HCT116 (cell line): Measurements from ENCODE around the gene TIMM21. TPM values are rescaled to one million over a fixed set of nuclear protein-coding genes. Genes with fewer than 3 reads are reported as not detected.

Experiments
- ATAC-seq: fragments of 200-7000 bp; cut with Tn5 transposase; 2 replicates; pipeline ENCODE4 v1.9.1; 2020; ENCODE audit warnings: mild to moderate bottlenecking, moderate library complexity
- BruUV-seq: library from RNA; stranded (reverse); fragments of 400-500 nt; replicated peaks from 2 replicates; lab custom pipeline; 2021; lab: Mats Ljungman, UMichigan
- CTCF ChIA-PET: fragments of 300-600 bp; sonication (Branson Sonifier 250); formaldehyde crosslinking; loops from one replicate; lab custom pipeline; 2021; ENCODE audit warnings: antibody characterized with exemption; lab: Charles Lee
- POLR2A ChIA-PET: fragments of 300-600, 350-600 bp; sonication (Branson Sonifier 250); formaldehyde crosslinking; loops from one replicate; lab custom pipeline; 2021; ENCODE audit warnings: antibody characterized with exemption; lab: Charles Lee
- RAD21 ChIA-PET, 2 experiments: fragments of 300-600 bp; sonication (Branson Sonifier 250); formaldehyde crosslinking; loops; one replicate each; lab custom pipeline; 2023; ENCODE audit warnings: low total read pairs in 2 of 2; ENCODE audit not compliant: uncharacterized antibody in 2 of 2, unreplicated experiment in 2 of 2, low non-redundant PET in 1 of 2; lab: Charles Lee
- DNase-seq: peaks from one replicate; pipeline ENCODE4 v3.0.0-alpha.2; 2010; ENCODE audit warnings: low read depth, low spot score
- H2AFZ ChIP-seq: fragments of 200-600 bp; shearing (Covaris generic), sonication (generic); 2 replicates; pipeline ENCODE4 v1.6.1; 2017; ENCODE audit warnings: low read depth, mixed run types, mixed read lengths, antibody characterized with exemption, low read length; ENCODE audit not compliant: poor library complexity, severe bottlenecking
- H3K27ac ChIP-seq: 2 replicates; pipeline ENCODE4 v1.5.1; 2012; ENCODE audit warnings: low read depth, low read length
- H3K27me3 ChIP-seq: fragments of 200-600 bp; sonication (generic); 2 replicates; pipeline ENCODE4 v1.6.1; 2016; ENCODE audit warnings: mixed run types, low read length, mixed read lengths; ENCODE audit not compliant: insufficient read depth
- H3K36me3 ChIP-seq, 2 experiments: fragments of 200-500 bp in 1 of 2; fragments of 200-600 bp in 1 of 2; sonication (Bioruptor generic) in 1 of 2; sonication (generic) in 1 of 2; 2 replicates each; pipeline versions ENCODE4 v1.5.1 to v1.6.1; 2014 to 2016; ENCODE audit warnings: low read length in 2 of 2, inconsistent platforms in 1 of 2, mixed read lengths in 1 of 2, mixed run types in 1 of 2; ENCODE audit not compliant: insufficient read depth in 2 of 2, control insufficient read depth in 1 of 2
- H3K4me1 ChIP-seq, 2 experiments: fragments of 200-600 bp in 1 of 2; sonication (generic) in 1 of 2; 2 replicates each; pipeline versions ENCODE4 v1.5.1 to v1.6.1; 2012 to 2017; ENCODE audit warnings: low read length in 2 of 2, inconsistent platforms in 1 of 2, mild to moderate bottlenecking in 1 of 2, mixed read lengths in 1 of 2, mixed run types in 1 of 2, moderate library complexity in 1 of 2; ENCODE audit not compliant: insufficient read depth in 2 of 2, control insufficient read depth in 1 of 2
- H3K4me2 ChIP-seq: fragments of 200-600 bp; sonication (generic); 2 replicates; pipeline ENCODE4 v1.6.1; 2017; ENCODE audit warnings: mixed run types, low read length, mixed read lengths
- H3K4me3 ChIP-seq, 2 experiments: fragments of 200-600 bp in 1 of 2; sonication (generic) in 1 of 2; replicated peaks in 1 of 2; 2 replicates each; pipeline ENCODE4 v1.5.1; 2011 to 2016; ENCODE audit warnings: low read length in 2 of 2, control low read depth in 1 of 2, low read depth in 1 of 2, mild to moderate bottlenecking in 1 of 2, mixed read lengths in 1 of 2, mixed run types in 1 of 2
- H3K79me2 ChIP-seq: fragments of 200-600 bp; sonication (generic); 2 replicates; pipeline ENCODE4 v1.6.1; 2017; ENCODE audit warnings: mild to moderate bottlenecking, mixed run types, low read length, moderate library complexity, mixed read lengths; ENCODE audit not compliant: insufficient read depth
- H3K9ac ChIP-seq: fragments of 200-600 bp; sonication (generic); 2 replicates; pipeline ENCODE4 v1.6.1; 2016; ENCODE audit warnings: low read length, mixed read lengths
- H3K9me2 ChIP-seq: fragments of 200-600 bp; sonication (generic), shearing (Covaris generic); 2 replicates; pipeline ENCODE4 v1.6.1; 2017; ENCODE audit warnings: mixed run types, mild to moderate bottlenecking, moderate library complexity; ENCODE audit not compliant: insufficient read depth
- H3K9me3 ChIP-seq, 2 experiments: fragments of 200-500 bp in 1 of 2; fragments of 200-600 bp in 1 of 2; sonication (Bioruptor generic) in 1 of 2; sonication (generic) in 1 of 2; 2 replicates each; pipeline ENCODE4 v1.6.1; 2014 to 2017; ENCODE audit warnings: low read length in 2 of 2, mixed read lengths in 2 of 2, inconsistent platforms in 1 of 2, low read depth in 1 of 2, mild to moderate bottlenecking in 1 of 2, mixed run types in 1 of 2, moderate library complexity in 1 of 2; ENCODE audit not compliant: control insufficient read depth in 1 of 2, insufficient read depth in 1 of 2
- H4K20me1 ChIP-seq: fragments of 200-600 bp; sonication (generic), shearing (Covaris generic); 2 replicates; pipeline ENCODE4 v1.6.1; 2017; ENCODE audit warnings: mixed run types, mild to moderate bottlenecking, moderate library complexity; ENCODE audit not compliant: insufficient read depth
- ATF3 ChIP-seq: IDR thresholded peaks from 2 replicates; pipeline ENCODE4 v1.6.1; 2012
- CEBPB ChIP-seq: IDR thresholded peaks from 2 replicates; pipeline ENCODE4 v1.6.1; 2012; ENCODE audit warnings: low read depth
- CTCF ChIP-seq, 3 experiments: fragments of 200-600 bp in 1 of 3; sonication (generic) in 1 of 3; IDR thresholded peaks in 2 of 3; conservative IDR thresholded peaks in 1 of 3; 2 replicates each; pipeline ENCODE4 v1.5.1; 2012 to 2017; ENCODE audit warnings: low read depth in 2 of 3, low read length in 2 of 3, antibody characterized with exemption in 1 of 3, borderline replicate concordance in 1 of 3, control low read depth in 1 of 3, mild to moderate bottlenecking in 1 of 3, mixed read lengths in 1 of 3, mixed run types in 1 of 3, moderate library complexity in 1 of 3; ENCODE audit not compliant: insufficient read depth in 1 of 3
- EGR1 ChIP-seq: IDR thresholded peaks from 2 replicates; pipeline ENCODE4 v1.6.1; 2012; ENCODE audit warnings: low read depth
- EZH2 ChIP-seq: fragments of 200-600 bp; sonication (generic); IDR thresholded peaks from 2 replicates; pipeline ENCODE4 v1.6.1; 2017; ENCODE audit warnings: antibody characterized with exemption, mixed run types
- EZH2phosphoT487 ChIP-seq: fragments of 200-600 bp; IDR thresholded peaks from 2 replicates; pipeline ENCODE4 v1.6.1; 2018; ENCODE audit warnings: antibody characterized with exemption, borderline replicate concordance
- JUND ChIP-seq: IDR thresholded peaks from 2 replicates; pipeline ENCODE4 v1.6.1; 2012
- MAX ChIP-seq: IDR thresholded peaks from 2 replicates; pipeline ENCODE4 v1.6.1; 2012
- POLR2A ChIP-seq: IDR thresholded peaks from 2 replicates; pipeline ENCODE4 v1.7.0; 2011; ENCODE audit warnings: borderline replicate concordance; ENCODE audit not compliant: insufficient read depth, insufficient read length; ENCODE audit errors: extremely low read depth
- REST ChIP-seq: IDR thresholded peaks from 2 replicates; pipeline ENCODE4 v1.6.1; 2012; ENCODE audit warnings: low read depth
- SP1 ChIP-seq: IDR thresholded peaks from 2 replicates; pipeline ENCODE4 v1.6.1; 2012; ENCODE audit warnings: low read depth
- SRF ChIP-seq: IDR thresholded peaks from 2 replicates; pipeline ENCODE4 v1.6.1; 2012; ENCODE audit warnings: low read depth
- TCF7L2 ChIP-seq: IDR thresholded peaks from 2 replicates; pipeline ENCODE4 v1.7.0; 2011; ENCODE audit warnings: borderline replicate concordance, inconsistent platforms; ENCODE audit not compliant: insufficient read depth, insufficient read length; ENCODE audit errors: extremely low read depth
- ZBTB33 ChIP-seq: IDR thresholded peaks from 2 replicates; pipeline ENCODE4 v1.6.1; 2011; ENCODE audit warnings: mild to moderate bottlenecking, low read length, moderate library complexity; ENCODE audit not compliant: insufficient replicate concordance; ENCODE audit errors: extremely low read depth
- ZFX ChIP-seq: fragments of 450-650 bp; IDR thresholded peaks from 2 replicates; pipeline ENCODE4 v1.6.1; 2017
- ZNF274 ChIP-seq: fragments of 200-500 bp; sonication (Bioruptor generic); IDR thresholded peaks from 2 replicates; pipeline ENCODE4 v1.6.1; 2014; ENCODE audit warnings: mild to moderate bottlenecking, low read depth, low read length, inconsistent platforms
- intact Hi-C: fragments of 100-400 bp; cut with micrococcal nuclease; formaldehyde crosslinking; loops from 2 replicates; pipeline ENCODE4 v1.10.0; 2022
- total RNA-seq: library from RNA; stranded (reverse); gene quantifications from one replicate; pipeline ENCODE4 v1.2.1, GENCODE V29; 2021; ENCODE audit not compliant: unreplicated experiment

TIMM21 gene
- total RNA-seq, 1 experiment from 2014 or later, result 33.3 TPM

- CTCF ChIA-PET, result no interaction called here
Measured at GRCh38 chr18:74124642-74125041, 23.7 kb upstream of the TIMM21 start.

More at GRCh38 chr18:74124642-74125041, 23.7 kb upstream of the TIMM21 start:
- no peak overlapping the region for H3K4me3 ChIP-seq
- peaks cover 83% of the 10 kb centered on the region for H3K27me3 ChIP-seq
- H3K9me2 ChIP-seq, result no peaks in the 10 kb centered on the region
- H3K9ac ChIP-seq, result no peak overlapping the region
- no peak overlapping the region for H2AFZ ChIP-seq
- no peaks in the 10 kb centered on the region for H3K4me1 ChIP-seq
- intact Hi-C loops, result no loop called here
- no peak for TF ChIP-seq JUND
- TF ChIP-seq EZH2, result no peak
- TF ChIP-seq EZH2phosphoT487, result no peak
- TF ChIP-seq TCF7L2, result no peak
- no peak for TF ChIP-seq POLR2A
- no peak for TF ChIP-seq CTCF (IDR thresholded peaks at IDR 0.05 in 2 of 3, conservative IDR thresholded peaks at IDR 0.05 in 1 of 3; ENCODE audit: borderline replicate concordance in 1 of 3, insufficient read depth in 1 of 3, low read depth in 2 of 3, low read length in 2 of 3)
- no peak for TF ChIP-seq SRF
- TF ChIP-seq EGR1, result no peak
- no peak for TF ChIP-seq CEBPB
- TF ChIP-seq ATF3, result no peak
- TF ChIP-seq SP1, result no peak
- no peak for TF ChIP-seq MAX
- TF ChIP-seq ZNF274, result no peak
- no peak for TF ChIP-seq REST
- no peak for TF ChIP-seq ZBTB33
- no peak for TF ChIP-seq ZFX
- no peaks in the 10 kb centered on the region for H3K79me2 ChIP-seq
- DNase-seq, result no peak
- H3K27ac ChIP-seq, result no peak overlapping the region
- ChIA-PET RAD21 (no interaction called here), POLR2A (no interaction called here)
- H3K4me2 ChIP-seq, result no peak overlapping the region
- H4K20me1 ChIP-seq, result no peaks in the 10 kb centered on the region
- H3K36me3 ChIP-seq, result no peaks in the 10 kb centered on the region
- no TSS peak for BruUV-seq
- ATAC-seq, result no peak
- no peaks in the 10 kb centered on the region for H3K9me3 ChIP-seq
